Astrocyte of the cerebellum (primary cell): Measurements from ENCODE around the gene FAM13B.
A peak's percentile ranks its signal among the peaks of the same experiment; 100 is the strongest.
"Not testable (repeated sequence)": the region's sequence is repeated elsewhere in the genome, so short reads cannot be mapped to it uniquely, and the experiment has no call there.

ENCODE experiments used
- DNase-seq: peaks from one replicate; pipeline ENCODE4 v3.0.0-alpha.2; 2011; ENCODE audit warnings: low read depth
- H3K4me3 ChIP-seq: 2 replicates; pipeline ENCODE4 v1.5.1; 2011; ENCODE audit warnings: mild to moderate bottlenecking, low read depth, low read length, moderate library complexity
- CTCF ChIP-seq: IDR thresholded peaks from 2 replicates; pipeline ENCODE4 v1.5.1; 2012; ENCODE audit warnings: low read length, low read depth, moderate library complexity, mild to moderate bottlenecking; ENCODE audit errors: missing control alignments
- in situ Hi-C: cut with HindIII; loops from 2 replicates; pipeline ENCODE4 v1.10.0; 2017; ENCODE audit warnings: low sequenced_read_pairs

The FAM13B gene

GRCh38 chr5:138033907-138034306, 1.0 kb upstream of the FAM13B start:
- TF ChIP-seq CTCF: no peak
- in situ Hi-C loops: no loop called here
- no peak overlapping the region for H3K4me3 ChIP-seq
- DNase-seq: no peak

- TF ChIP-seq CTCF: no peak
- no peak for DNase-seq
- in situ Hi-C loops: no loop called here
- peak overlapping the region; percentile 88 for H3K4me3 ChIP-seq
These were observed 518 bp upstream of the FAM13B start for GRCh38 chr5:138033386-138033808.

GRCh38 chr5:138032028-138032571, 779 bp downstream of the FAM13B start:
- peak; percentile 8 for TF ChIP-seq CTCF
- no peak for DNase-seq
- H3K4me3 ChIP-seq: peak overlapping the region; percentile 88
- in situ Hi-C loops: no loop called here

GRCh38 chr5:138029944-138030343, 2.9 kb downstream of the FAM13B start:
- no peak for DNase-seq
- no peak overlapping the region for H3K4me3 ChIP-seq
- TF ChIP-seq CTCF: no peak
- in situ Hi-C loops: no loop called here

GRCh38 chr5:138029501-138029900, 3.4 kb downstream of the FAM13B start:
- in situ Hi-C loops: no loop called here

GRCh38 chr5:138028971-138029365, 3.9 kb downstream of the FAM13B start:
- TF ChIP-seq CTCF: no peak
- no peak for DNase-seq
- no peak overlapping the region for H3K4me3 ChIP-seq
- in situ Hi-C loops: no loop called here

More at GRCh38 chr5:138029501-138029900, 3.4 kb downstream of the FAM13B start:
- no peak for TF ChIP-seq CTCF
- no peak for DNase-seq
- no peak overlapping the region for H3K4me3 ChIP-seq

GRCh38 chr5:138028262-138028970, 4.5 kb downstream of the FAM13B start:
- DNase-seq, in situ Hi-C loops, H3K4me3 ChIP-seq: not testable (repeated sequence)

GRCh38 chr5:138026793-138027192, 6.1 kb downstream of the FAM13B start:
- H3K4me3 ChIP-seq, DNase-seq, in situ Hi-C loops: not testable (repeated sequence)
